ENCODE data around the gene INPP5E.
"Not testable (repeated sequence)": the region's sequence is repeated elsewhere in the genome, so short reads cannot be mapped to it uniquely, and the experiment has no call there.

The INPP5E gene

GRCh38 chr9:136431782-136432350 lies 7.8 kb downstream of the INPP5E start:
- no peak for DNase-seq (ENCODE audit: extremely low read depth in 1 of 2, low read depth in 1 of 2)

- DNase-seq (ENCODE audit: extremely low read depth in 1 of 2, low read depth in 1 of 2): no peak
Observed at GRCh38 chr9:136430588-136431234, 8.9 kb downstream of the INPP5E start.

- DNase-seq (ENCODE audit: extremely low read depth in 1 of 2, low read depth in 1 of 2): no peak
Observed at GRCh38 chr9:136429683-136430491, 9.8 kb downstream of the INPP5E start.

- no peak for DNase-seq (ENCODE audit: extremely low read depth in 1 of 2, low read depth in 1 of 2)
Observed at GRCh38 chr9:136429075-136429628, 10.5 kb downstream of the INPP5E start.

GRCh38 chr9:136426787-136427186 lies 12.9 kb downstream of the INPP5E start:
- no peak for DNase-seq (ENCODE audit: extremely low read depth in 1 of 2, low read depth in 1 of 2)

GRCh38 chr9:136425367-136425766 lies 14.3 kb downstream of the INPP5E start:
- not testable (repeated sequence) for DNase-seq (ENCODE audit: extremely low read depth in 1 of 2, low read depth in 1 of 2)

- DNase-seq (ENCODE audit: extremely low read depth in 1 of 2, low read depth in 1 of 2): no peak
Observed at GRCh38 chr9:136424750-136425362, 14.8 kb downstream of the INPP5E start.

GRCh38 chr9:136423432-136424146 lies 16.1 kb downstream of the INPP5E start:
- no peak for DNase-seq (ENCODE audit: extremely low read depth in 1 of 2, low read depth in 1 of 2)

- DNase-seq (ENCODE audit: extremely low read depth in 1 of 2, low read depth in 1 of 2): no peak
Observed at GRCh38 chr9:136422876-136423275, 16.8 kb downstream of the INPP5E start.

- no peak for DNase-seq (ENCODE audit: extremely low read depth in 1 of 2, low read depth in 1 of 2)
Observed at GRCh38 chr9:136421791-136422190, 17.9 kb downstream of the INPP5E start.

- DNase-seq (ENCODE audit: extremely low read depth in 1 of 2, low read depth in 1 of 2): no peak
Observed at GRCh38 chr9:136419092-136419420, 20.6 kb downstream of the INPP5E start.

- DNase-seq (ENCODE audit: extremely low read depth in 1 of 2, low read depth in 1 of 2): no peak
Observed at GRCh38 chr9:136418182-136419091, 21.2 kb downstream of the INPP5E start.

- no peak for DNase-seq (ENCODE audit: extremely low read depth in 1 of 2, low read depth in 1 of 2)
Observed at GRCh38 chr9:136416914-136417313, 22.7 kb downstream of the INPP5E start.

- DNase-seq (ENCODE audit: extremely low read depth in 1 of 2, low read depth in 1 of 2): no peak
Observed at GRCh38 chr9:136416427-136416826, 23.2 kb downstream of the INPP5E start.

GRCh38 chr9:136412962-136413361 lies 26.7 kb downstream of the INPP5E start:
- no peak for DNase-seq (ENCODE audit: extremely low read depth in 1 of 2, low read depth in 1 of 2)

- DNase-seq (ENCODE audit: extremely low read depth in 1 of 2, low read depth in 1 of 2): no peak
Observed at GRCh38 chr9:136411378-136411777, 28.3 kb downstream of the INPP5E start.

GRCh38 chr9:136410500-136411287 lies 29.0 kb downstream of the INPP5E start, which contains the start of the genes ENTR1 and PMPCA:
ENTR1 (minus strand) TSS chr9:136410614; CDS start chr9:136410397, 217 bp downstream.
PMPCA (plus strand) TSS chr9:136410658; CDS start chr9:136410669, 11 bp downstream.
- DNase-seq (ENCODE audit: extremely low read depth in 1 of 2, low read depth in 1 of 2): peak; percentile 78 to 94

GRCh38 chr9:136409557-136410455 lies 29.8 kb downstream of the INPP5E start:
- no peak for DNase-seq (ENCODE audit: extremely low read depth in 1 of 2, low read depth in 1 of 2)

All from activated CD8-positive, alpha-beta memory T cell treated with anti-CD3 and anti-CD28 coated beads for 1 hour (primary cell).